T-helper 17 cell (primary cell): ENCODE data around the gene ARID1B. TPM values are rescaled to one million over a fixed set of nuclear protein-coding genes. Genes with fewer than 3 reads are reported as not detected.
A peak's percentile ranks its signal among the peaks of the same experiment; 100 is the strongest.

ENCODE experiments used
- ATAC-seq: fragments of 150-1000 bp; cut with Tn5 transposase; 2 replicates; pipeline ENCODE4 v1.10.0; 2021; ENCODE audit warnings: mild to moderate bottlenecking, moderate library complexity
- DNase-seq, 3 donors: peaks; one replicate each; pipeline versions ENCODE4 v3.0.0 to v3.0.0-alpha.2; 2020 to 2021
- H3K9me3 ChIP-seq: one replicate; pipeline ENCODE4 v1.7.0; 2013; ENCODE audit warnings: low read length, mild to moderate bottlenecking; ENCODE audit not compliant: control insufficient read depth, poor library complexity, severe bottlenecking
- H3K27ac Mint-ChIP-seq: one replicate; pipeline ENCODE4 v1.8.0; 2022; ENCODE audit warnings: mild to moderate bottlenecking, moderate library complexity, mixed read lengths
- H3K27me3 Mint-ChIP-seq: one replicate; pipeline ENCODE4 v1.8.0; 2022; ENCODE audit warnings: mixed read lengths
- H3K36me3 Mint-ChIP-seq: one replicate; pipeline ENCODE4 v1.8.0; 2022; ENCODE audit warnings: low read depth, mixed read lengths
- H3K4me1 Mint-ChIP-seq: one replicate; pipeline ENCODE4 v1.8.0; 2022; ENCODE audit warnings: mild to moderate bottlenecking, mixed read lengths
- H3K4me3 Mint-ChIP-seq: one replicate; pipeline ENCODE4 v1.8.0; 2022; ENCODE audit warnings: mild to moderate bottlenecking, moderate library complexity, mixed read lengths
- total RNA-seq, 4 donors: library from RNA in 2 of 4; stranded (reverse) in 2 of 4; gene quantifications; one replicate each; pipeline ENCODE4 v1.2.3 and lab custom pipeline; 2022 to 2026

The ARID1B gene
- total RNA-seq, 2 donors from 2014 or later: 149 to 158 TPM

DNA sequence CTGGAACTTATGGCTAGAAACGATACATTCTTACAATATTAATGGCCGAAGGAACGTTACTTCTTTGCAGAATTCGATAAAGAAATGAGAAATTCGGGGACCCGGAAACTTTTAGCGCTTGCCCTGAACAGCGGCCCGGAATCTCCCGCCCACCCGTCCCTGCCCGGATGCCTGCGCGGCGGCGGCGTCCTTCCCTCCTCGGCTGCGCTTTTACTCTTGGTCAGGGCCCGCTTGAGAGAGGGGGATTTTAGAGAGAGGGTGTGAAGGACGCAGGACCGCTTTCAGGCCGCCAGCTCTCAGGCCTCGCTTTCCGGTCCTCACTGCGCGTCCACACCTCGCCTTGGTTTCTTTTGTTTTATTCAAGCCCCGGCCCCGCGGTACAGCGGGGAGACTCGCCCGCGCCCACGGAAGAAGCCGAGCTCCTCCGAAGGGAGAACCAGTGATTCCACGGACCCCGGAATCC lies 243.7 kb downstream of the ARID1B start:
- peak; percentile 31 for ATAC-seq
- Mint-ChIP-seq H3K4me1 (peaks cover 22% of the 10 kb centered on the region), H3K27me3 (no peaks in the 10 kb centered on the region), H3K4me3 (peak overlapping the region; percentile 94), H3K27ac (peak overlapping the region; percentile 95), H3K36me3 (no peaks in the 10 kb centered on the region)
- DNase-seq: peak in 2 of 3 donors; percentile 44
- H3K9me3 ChIP-seq: no peaks in the 10 kb centered on the region

DNA sequence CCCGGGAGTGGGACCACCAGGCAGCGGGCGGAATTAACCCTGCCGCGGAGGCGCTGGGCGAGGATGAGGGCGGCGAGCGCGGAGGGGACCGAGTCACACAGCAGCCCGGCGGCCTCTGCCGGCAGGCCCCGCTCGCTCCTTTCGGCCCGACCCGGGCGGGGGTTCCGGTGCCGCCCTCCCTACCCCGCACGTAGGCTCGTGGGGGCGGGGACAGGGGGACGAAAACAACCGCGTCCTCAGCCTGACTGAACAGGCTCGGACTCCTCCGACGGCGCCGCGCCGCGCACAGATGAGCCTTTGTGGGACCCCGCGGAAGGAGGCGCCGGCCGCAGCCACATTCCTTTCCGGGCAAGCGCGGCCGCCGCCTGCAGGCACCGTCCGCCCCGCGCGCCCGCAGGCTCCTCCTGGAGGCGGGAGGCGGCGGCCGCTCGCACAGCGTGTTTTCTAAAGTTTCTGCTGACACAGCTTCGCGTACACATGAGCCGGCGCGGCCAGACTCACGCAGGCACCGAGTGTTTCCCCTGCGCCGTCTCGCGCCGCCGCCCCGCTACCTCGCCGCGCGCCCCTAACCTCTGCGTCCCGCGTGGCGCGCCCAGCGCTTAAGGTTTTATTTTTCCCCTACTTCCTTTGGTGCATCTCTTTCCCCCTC lies 244.3 kb downstream of the ARID1B start:
- no peaks in the 10 kb centered on the region for H3K27me3 Mint-ChIP-seq
- ATAC-seq (peak; percentile 85), DNase-seq (peak; percentile 84 to 86 (median 84))
- H3K27ac Mint-ChIP-seq: peak overlapping the region; percentile 95
- H3K4me1 Mint-ChIP-seq: peaks cover 22% of the 10 kb centered on the region
- no peaks in the 10 kb centered on the region for H3K9me3 ChIP-seq
- H3K4me3 Mint-ChIP-seq: peak overlapping the region; percentile 94
- no peaks in the 10 kb centered on the region for H3K36me3 Mint-ChIP-seq

DNA sequence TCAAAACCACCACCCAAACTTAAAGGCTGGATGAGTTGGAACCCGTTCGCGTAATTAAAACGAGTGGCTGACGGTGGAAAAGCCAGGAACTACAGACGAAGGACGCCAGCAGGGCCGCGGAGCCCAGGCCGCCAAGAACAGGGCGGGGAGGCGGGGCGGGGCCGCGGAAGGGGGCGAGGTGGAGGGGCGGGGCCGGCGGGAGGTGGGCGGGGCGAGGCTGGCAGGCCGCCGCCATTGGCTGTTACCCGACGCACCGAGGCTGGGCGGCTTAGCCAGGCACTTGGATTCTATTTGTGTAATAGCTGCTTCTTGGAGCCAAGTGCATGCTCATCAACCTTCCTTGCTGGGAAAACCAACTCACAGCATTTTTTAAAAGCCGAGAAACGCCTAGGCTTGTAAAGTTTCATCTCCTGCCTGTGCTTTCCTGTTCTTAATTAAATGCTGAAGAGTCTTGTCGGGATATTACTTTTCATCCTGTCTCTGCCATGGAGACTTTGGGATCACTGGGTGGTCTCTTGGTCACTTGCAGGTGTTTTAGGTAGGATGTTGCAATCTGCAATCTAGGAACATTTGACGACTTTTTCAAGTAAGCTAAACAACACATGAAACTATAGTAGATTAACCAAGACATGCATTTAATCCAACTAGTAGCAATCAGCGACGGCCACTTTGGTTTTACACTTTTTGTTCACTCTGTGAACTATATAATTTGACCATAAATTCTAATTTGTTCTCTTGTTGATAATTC lies 245.0 kb downstream of the ARID1B start:
- Mint-ChIP-seq H3K27ac (peak overlapping the region; percentile 95), H3K4me1 (peaks cover 22% of the 10 kb centered on the region), H3K27me3 (no peaks in the 10 kb centered on the region), H3K36me3 (no peaks in the 10 kb centered on the region), H3K4me3 (peak overlapping the region; percentile 94)
- ATAC-seq: peak; percentile 73
- DNase-seq: peak; percentile 69 to 85 (median 81)
- no peaks in the 10 kb centered on the region for H3K9me3 ChIP-seq

DNA sequence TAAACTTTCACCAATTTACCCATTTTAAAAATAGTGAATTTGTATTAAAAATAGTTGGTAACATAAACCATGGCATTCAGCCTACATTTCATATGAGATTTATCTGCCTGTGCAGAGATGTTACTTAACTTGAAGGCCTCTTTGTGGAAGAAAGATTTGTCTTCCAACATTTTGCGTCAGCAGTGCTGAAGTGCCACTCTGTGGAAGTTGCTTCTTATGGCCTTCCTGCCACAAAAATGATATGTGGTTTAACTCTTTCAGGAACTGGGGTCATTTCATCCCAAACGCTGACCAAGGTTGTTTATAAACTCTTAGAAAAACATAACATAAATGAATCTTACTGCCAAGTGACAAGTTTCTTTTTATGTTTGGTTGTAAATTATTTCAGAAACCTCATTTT lies 246.8 kb downstream of the ARID1B start:
- Mint-ChIP-seq H3K36me3 (no peaks in the 10 kb centered on the region), H3K4me1 (peaks cover 17% of the 10 kb centered on the region), H3K4me3 (no peak overlapping the region), H3K27me3 (no peaks in the 10 kb centered on the region), H3K27ac (no peak overlapping the region)
- ATAC-seq (no peak), DNase-seq (no peak)
- H3K9me3 ChIP-seq: no peaks in the 10 kb centered on the region

DNA sequence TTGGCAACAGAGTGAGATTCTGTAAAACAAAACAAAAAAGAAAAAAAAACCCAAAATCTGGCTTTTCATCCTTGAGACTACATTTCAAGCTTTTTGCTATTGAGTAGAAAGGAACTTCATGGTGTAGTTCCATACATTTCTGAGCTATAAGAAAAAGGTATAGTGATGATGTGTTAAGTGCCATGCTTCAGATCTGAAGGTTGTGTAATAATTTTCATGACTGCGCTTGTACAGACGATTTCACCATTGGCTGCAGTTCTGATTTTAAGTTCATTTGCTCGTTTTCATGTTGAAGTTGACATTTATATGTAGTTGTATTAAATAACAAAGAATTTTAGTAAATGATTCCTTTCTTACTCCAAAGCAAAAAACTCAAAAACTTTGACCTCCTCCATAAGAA lies 247.6 kb downstream of the ARID1B start:
- Mint-ChIP-seq H3K4me3 (no peak overlapping the region), H3K27me3 (no peaks in the 10 kb centered on the region), H3K27ac (no peak overlapping the region), H3K4me1 (peaks cover 15% of the 10 kb centered on the region), H3K36me3 (peaks cover 2% of the 10 kb centered on the region)
- ATAC-seq (no peak), DNase-seq (no peak)
- no peaks in the 10 kb centered on the region for H3K9me3 ChIP-seq

DNA sequence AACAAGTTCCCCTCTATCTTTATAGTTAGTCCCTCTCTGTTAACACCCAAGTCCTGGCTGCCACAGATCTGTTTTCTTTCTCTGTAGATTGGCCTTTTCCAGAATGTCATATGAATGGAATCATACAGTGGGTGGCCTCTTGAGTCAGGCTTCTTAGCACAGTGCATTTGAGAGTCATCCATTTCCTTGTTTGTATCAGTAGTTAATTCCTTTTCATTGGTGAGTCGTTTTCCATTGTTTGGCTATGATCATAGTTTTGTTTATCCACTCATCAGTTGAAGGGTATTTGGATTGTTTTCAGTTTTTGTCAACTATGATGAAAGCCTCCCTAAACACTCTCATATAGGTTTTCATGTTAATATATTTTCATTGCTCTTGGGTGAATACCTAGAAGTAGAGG lies 248.3 kb downstream of the ARID1B start:
- H3K4me1 Mint-ChIP-seq: peaks cover 15% of the 10 kb centered on the region
- no peaks in the 10 kb centered on the region for H3K9me3 ChIP-seq
- no peak overlapping the region for H3K4me3 Mint-ChIP-seq
- H3K27ac Mint-ChIP-seq: peak overlapping the region; percentile 11
- no peaks in the 10 kb centered on the region for H3K27me3 Mint-ChIP-seq
- peaks cover 2% of the 10 kb centered on the region for H3K36me3 Mint-ChIP-seq
- no peak for ATAC-seq
- DNase-seq: no peak

DNA sequence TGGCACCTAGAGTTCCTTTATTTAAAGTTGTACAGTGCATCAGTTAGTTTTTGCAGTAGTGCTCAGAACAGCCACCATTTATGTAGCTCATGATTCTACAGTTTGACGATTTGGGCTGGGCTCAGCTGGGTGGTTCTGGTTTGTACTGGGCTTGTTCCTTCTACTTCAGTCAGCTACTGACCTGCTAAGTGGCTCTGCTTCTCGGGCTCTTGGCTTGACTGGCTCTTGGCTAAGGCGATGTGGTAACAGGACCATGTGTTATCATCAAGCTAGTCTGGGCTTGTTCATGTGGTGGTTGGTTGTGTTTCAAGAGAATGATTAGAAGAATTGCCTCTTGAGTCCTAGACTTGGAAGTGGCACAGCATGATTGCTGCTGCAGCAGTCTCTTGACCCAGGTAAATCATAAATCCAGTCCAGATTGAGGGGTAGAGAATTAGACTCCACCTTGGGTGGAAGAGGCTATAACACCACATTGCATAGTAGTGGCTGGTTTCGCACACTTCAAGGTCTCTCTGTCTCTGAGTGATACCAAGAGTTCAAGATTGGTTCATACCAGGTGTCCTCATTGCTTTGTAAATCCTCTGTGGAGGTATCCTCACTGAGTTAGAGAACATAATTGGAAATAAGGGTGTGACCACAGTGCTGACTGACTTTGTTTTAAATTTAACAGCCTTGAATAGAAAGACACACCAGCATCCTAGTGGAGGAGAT lies 253.0 kb downstream of the ARID1B start:
- no peaks in the 10 kb centered on the region for H3K9me3 ChIP-seq
- Mint-ChIP-seq H3K27me3 (no peaks in the 10 kb centered on the region), H3K36me3 (peaks cover 2% of the 10 kb centered on the region), H3K27ac (peak overlapping the region; percentile 19), H3K4me3 (no peak overlapping the region), H3K4me1 (peaks cover 22% of the 10 kb centered on the region)
- ATAC-seq (no peak), DNase-seq (no peak)

DNA sequence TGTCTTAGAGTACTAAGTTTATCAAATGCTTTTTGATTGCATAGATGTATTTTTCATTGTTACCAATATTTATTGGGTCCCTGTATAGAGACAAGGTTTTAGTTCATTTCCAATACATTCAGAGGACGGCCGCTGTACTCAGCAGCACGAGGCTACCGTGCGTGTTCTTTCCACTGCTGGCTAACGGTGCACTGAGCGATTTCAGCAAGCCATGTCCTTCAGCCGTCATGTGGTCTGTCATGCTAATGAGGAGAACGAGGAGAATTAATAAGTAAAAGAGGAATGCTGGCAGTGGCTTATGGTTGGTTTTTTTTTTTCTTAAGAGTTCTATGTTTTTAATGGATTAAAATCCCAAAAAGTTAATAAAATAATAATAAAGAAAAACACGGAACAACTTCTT lies 253.6 kb downstream of the ARID1B start:
- no peak for ATAC-seq
- Mint-ChIP-seq H3K27me3 (no peaks in the 10 kb centered on the region), H3K27ac (peak overlapping the region; percentile 19), H3K4me1 (peaks cover 18% of the 10 kb centered on the region), H3K36me3 (peaks cover 2% of the 10 kb centered on the region), H3K4me3 (no peak overlapping the region)
- no peak for DNase-seq
- no peaks in the 10 kb centered on the region for H3K9me3 ChIP-seq

DNA sequence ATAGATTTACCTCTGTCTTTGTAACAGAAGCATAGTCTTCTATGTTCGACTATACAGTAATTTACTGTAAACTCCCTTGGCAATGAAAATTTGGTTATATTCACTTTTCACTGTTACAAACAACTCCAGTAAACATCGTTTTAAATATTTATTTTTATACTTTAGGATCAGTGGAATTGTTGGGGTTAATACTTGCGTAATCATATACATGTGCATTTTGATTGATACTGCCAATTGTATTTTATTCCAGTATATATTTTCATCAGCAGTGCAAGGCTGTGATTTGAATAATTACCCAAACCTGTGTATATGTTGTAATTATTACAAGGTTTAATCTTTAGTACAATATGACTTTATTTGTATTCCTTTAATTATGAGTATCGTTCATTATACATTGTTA lies 255.7 kb downstream of the ARID1B start:
- H3K4me3 Mint-ChIP-seq: no peak overlapping the region
- peaks cover 2% of the 10 kb centered on the region for H3K36me3 Mint-ChIP-seq
- ATAC-seq: no peak
- H3K27ac Mint-ChIP-seq: peak overlapping the region; percentile 96
- H3K4me1 Mint-ChIP-seq: peaks cover 18% of the 10 kb centered on the region
- H3K27me3 Mint-ChIP-seq: no peaks in the 10 kb centered on the region
- no peaks in the 10 kb centered on the region for H3K9me3 ChIP-seq
- no peak for DNase-seq

DNA sequence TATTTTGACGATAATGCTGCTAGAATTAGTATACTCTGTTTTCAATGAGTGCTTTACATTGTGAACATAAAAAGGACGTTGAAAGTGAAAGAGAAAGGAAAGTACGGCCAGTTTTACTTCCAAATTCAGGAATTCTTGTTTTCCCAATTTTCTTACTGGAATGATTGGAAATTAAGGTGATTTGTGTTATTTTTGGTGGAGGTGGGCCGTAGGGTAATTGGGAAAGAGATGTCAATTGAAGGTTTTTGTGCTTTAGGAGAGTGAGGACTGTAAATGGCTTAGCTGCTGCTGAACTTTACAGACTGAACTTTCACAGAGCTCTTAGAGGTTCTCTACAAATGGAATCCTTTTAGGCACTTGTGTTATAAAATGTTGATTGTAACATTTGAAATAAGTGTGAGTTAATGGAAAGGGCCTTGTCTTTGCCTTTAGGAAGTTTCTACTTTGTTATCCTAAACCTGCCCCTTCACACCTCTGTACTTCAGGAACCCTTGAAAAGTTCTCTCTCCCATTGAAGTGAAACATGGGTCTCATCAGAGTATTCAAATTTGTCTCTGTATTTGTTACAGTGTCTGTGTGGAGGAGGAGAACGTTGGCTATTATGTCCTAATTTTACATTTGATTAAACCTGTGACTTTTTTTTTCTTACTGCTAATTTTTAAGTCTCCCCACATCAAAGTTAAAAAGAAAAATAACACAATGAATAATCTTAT lies 256.4 kb downstream of the ARID1B start:
- peak; percentile 57 for ATAC-seq
- Mint-ChIP-seq H3K27ac (peak overlapping the region; percentile 96), H3K4me1 (peaks cover 18% of the 10 kb centered on the region), H3K4me3 (peak overlapping the region; percentile 93), H3K27me3 (no peaks in the 10 kb centered on the region), H3K36me3 (peaks cover 2% of the 10 kb centered on the region)
- H3K9me3 ChIP-seq: no peaks in the 10 kb centered on the region
- no peak for DNase-seq

DNA sequence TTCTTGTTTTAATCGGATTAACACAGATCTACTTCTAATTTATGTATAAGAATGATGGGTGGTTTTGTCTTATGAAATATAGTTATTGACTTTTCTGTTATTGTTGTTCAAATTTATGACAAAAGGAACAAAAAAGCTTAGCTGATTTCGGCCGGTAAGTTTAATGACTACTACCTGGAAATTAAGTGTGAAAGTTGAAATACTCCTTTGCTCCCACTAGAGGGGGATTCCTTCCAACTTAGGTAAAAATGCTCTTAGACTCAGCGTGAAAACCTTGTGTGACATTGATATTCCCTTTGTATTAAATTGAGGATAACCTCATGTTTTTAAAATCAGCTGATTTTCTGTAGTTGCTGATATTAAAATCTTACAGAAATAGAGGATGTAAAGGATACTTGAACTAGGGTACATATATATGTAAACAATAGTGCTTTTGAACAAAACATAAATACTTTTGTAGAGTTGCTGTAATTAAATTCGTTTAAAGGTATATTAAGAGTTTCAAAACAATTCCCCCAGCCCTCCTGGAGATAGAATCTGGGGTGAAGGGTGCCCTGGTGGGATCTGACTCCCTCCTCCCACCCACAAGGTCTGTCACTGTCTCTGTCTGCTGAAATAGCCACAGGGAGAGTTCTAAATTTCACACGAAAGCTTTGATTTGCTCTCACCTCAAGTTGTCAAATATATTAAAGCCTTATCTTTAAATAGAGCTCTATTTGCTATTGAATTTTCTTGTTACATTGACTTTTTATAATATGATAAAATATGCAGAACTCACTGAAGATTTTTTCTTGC lies 257.5 kb downstream of the ARID1B start:
- H3K9me3 ChIP-seq: no peaks in the 10 kb centered on the region
- no peaks in the 10 kb centered on the region for H3K36me3 Mint-ChIP-seq
- ATAC-seq (peak; percentile 83), DNase-seq (no peak)
- peak overlapping the region; percentile 67 for H3K4me3 Mint-ChIP-seq
- peak overlapping the region; percentile 96 for H3K27ac Mint-ChIP-seq
- peaks cover 14% of the 10 kb centered on the region for H3K4me1 Mint-ChIP-seq
- no peaks in the 10 kb centered on the region for H3K27me3 Mint-ChIP-seq

DNA sequence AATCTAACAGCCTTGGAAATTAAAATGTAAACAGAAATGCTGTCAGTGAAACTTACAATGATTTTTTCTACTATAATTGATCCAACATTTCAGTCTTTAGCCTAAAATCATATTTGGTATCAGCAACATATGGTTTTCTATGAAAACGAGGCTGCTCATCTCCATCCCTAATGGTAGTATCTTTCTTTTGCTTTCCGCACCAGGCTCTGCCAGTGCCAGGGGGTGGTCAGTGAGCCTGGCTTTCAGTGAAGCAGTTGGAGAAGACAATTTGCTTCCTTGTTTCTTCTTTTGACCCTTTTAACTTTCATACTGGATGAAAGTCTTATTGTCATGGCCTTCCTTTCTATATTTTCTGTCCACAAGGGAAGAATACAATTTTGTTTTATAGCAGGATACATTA lies 258.4 kb downstream of the ARID1B start:
- Mint-ChIP-seq H3K4me1 (peaks cover 9% of the 10 kb centered on the region), H3K27ac (no peak overlapping the region), H3K36me3 (no peaks in the 10 kb centered on the region), H3K27me3 (no peaks in the 10 kb centered on the region), H3K4me3 (no peak overlapping the region)
- DNase-seq (no peak), ATAC-seq (no peak)
- no peaks in the 10 kb centered on the region for H3K9me3 ChIP-seq
